ENCODE results near the gene PAIP2B. TPM values are rescaled to one million over a fixed set of nuclear protein-coding genes. Genes with fewer than 3 reads are reported as not detected.

Gene PAIP2B
- total RNA-seq, 4 donors from 2014 or later = 11.2 to 16.9 (median 12.6) TPM

Small RNA genes within 50 kb of the gene (small RNA-seq; reads per million reads assigned to genes)
- 0 reads per million in 3 donors for gene AC007881.1

Other genes with a start within 250 kb of the PAIP2B start
- gene ANKRD53, start 248.5 kb downstream of the PAIP2B start, total RNA-seq = 1 to 10 TPM in 1 of 4 donors, under 1 TPM in 3; under 0.01 to 3.2 (median 0.82) TPM
- gene TEX261, start 232.2 kb downstream of the PAIP2B start, total RNA-seq = 10 to 100 TPM; 21.6 to 37.7 (median 33.3) TPM
- gene NAGK, start 158.5 kb downstream of the PAIP2B start, total RNA-seq = 10 to 100 TPM; 49.0 to 81.4 (median 65.2) TPM
- gene MCEE, start 96.9 kb downstream of the PAIP2B start, total RNA-seq = 10 to 100 TPM in 3 of 4 donors, 1 to 10 TPM in 1; 9.0 to 23.3 (median 12.4) TPM
- 10 to 100 TPM; 14.4 to 24.5 (median 17.9) TPM for gene MPHOSPH10, start 96.5 kb downstream of the PAIP2B start, total RNA-seq
- 100 to 1,000 TPM in 1 of 4 donors, 10 to 100 TPM in 3; 77.1 to 132 (median 86.4) TPM for gene ZNF638, start 104.7 kb upstream of the PAIP2B start, total RNA-seq
- gene DYSF, start 226.5 kb upstream of the PAIP2B start, total RNA-seq = 10 to 100 TPM; 17.4 to 40.7 (median 18.5) TPM

All from esophagus muscularis mucosa (tissue), 4 donors.